Aorta (tissue), 4 donors: Measurements from ENCODE around the gene RNF20. TPM values are rescaled to one million over a fixed set of nuclear protein-coding genes. Genes with fewer than 3 reads are reported as not detected.

Experiments used
- polyA plus RNA-seq, 2 donors: library from polyadenylated mRNA; stranded (reverse); fragments of 200-250 nt; gene quantifications; one replicate each; pipeline ENCODE4 v1.2.3, GENCODE V29; 2013
- total RNA-seq, 2 donors: library from RNA; stranded (reverse); fragmentation: NEBNext Ultra II Directional; extraction: Animal tissue kit (Norgen Biotek cat#: 25700); gene quantifications; one replicate each; pipeline ENCODE4 v1.2.1, GENCODE V29; 2021
- donor health status: healthy with polysubstance abuse.
- donor health status: Bipolar disorder and iron deficiency.
- donor health status: DM: no; HTN: no; CAD: no.
- donor health status: DM: yes; HTN: yes; CAD: no.

RNF20 gene
- total and polyA plus RNA-seq, 4 donors, result 11.0 to 48.1 (median 32.7) TPM

Other genes with a start within 250 kb of the RNF20 start
- gene BAAT, start 148.8 kb upstream of the RNF20 start, total RNA-seq, result not detected
- not detected for gene BAAT, start 148.8 kb upstream of the RNF20 start, polyA plus RNA-seq
- gene MRPL50, start 135.2 kb upstream of the RNF20 start, total RNA-seq, result 1 to 10 TPM; 7.6 to 8.9 TPM
- 1 to 10 TPM; 4.4 to 9.5 TPM for gene MRPL50, start 135.2 kb upstream of the RNF20 start, polyA plus RNA-seq
- gene ZNF189, start 135.0 kb upstream of the RNF20 start, total RNA-seq, result 10 to 100 TPM; 20.4 to 23.3 TPM
- 1 to 10 TPM; 5.9 to 8.5 TPM for gene ZNF189, start 135.0 kb upstream of the RNF20 start, polyA plus RNA-seq
- not detected for gene ALDOB, start 98.1 kb upstream of the RNF20 start, total RNA-seq
- gene ALDOB, start 98.1 kb upstream of the RNF20 start, polyA plus RNA-seq, result 1,000 to 10,000 TPM in 1 of 2 donors, 1 to 10 TPM in 1; 1.3 to 1,178 TPM
- not detected for gene PPP3R2, start 61.1 kb downstream of the RNF20 start, total RNA-seq
- gene PPP3R2, start 61.1 kb downstream of the RNF20 start, polyA plus RNA-seq, result not detected
- under 1 TPM; 0.13 to 0.33 TPM for gene GRIN3A, start 204.8 kb downstream of the RNF20 start, total RNA-seq
- not detected for gene GRIN3A, start 204.8 kb downstream of the RNF20 start, polyA plus RNA-seq